HG03378 (cell line): ENCODE data around the gene GALK2.
A peak's percentile ranks its signal among the peaks of the same experiment; 100 is the strongest.
"Not testable (repeated sequence)": the region's sequence is repeated elsewhere in the genome, so short reads cannot be mapped to it uniquely, and the experiment has no call there.

Source experiments
- ATAC-seq: cut with Tn5 transposase; IDR thresholded peaks from one replicate; pipeline ENCODE4 v1.9.1; 2021; ENCODE audit warnings: mild to moderate bottlenecking, moderate library complexity; ENCODE audit not compliant: unreplicated experiment

The GALK2 gene

DNA sequence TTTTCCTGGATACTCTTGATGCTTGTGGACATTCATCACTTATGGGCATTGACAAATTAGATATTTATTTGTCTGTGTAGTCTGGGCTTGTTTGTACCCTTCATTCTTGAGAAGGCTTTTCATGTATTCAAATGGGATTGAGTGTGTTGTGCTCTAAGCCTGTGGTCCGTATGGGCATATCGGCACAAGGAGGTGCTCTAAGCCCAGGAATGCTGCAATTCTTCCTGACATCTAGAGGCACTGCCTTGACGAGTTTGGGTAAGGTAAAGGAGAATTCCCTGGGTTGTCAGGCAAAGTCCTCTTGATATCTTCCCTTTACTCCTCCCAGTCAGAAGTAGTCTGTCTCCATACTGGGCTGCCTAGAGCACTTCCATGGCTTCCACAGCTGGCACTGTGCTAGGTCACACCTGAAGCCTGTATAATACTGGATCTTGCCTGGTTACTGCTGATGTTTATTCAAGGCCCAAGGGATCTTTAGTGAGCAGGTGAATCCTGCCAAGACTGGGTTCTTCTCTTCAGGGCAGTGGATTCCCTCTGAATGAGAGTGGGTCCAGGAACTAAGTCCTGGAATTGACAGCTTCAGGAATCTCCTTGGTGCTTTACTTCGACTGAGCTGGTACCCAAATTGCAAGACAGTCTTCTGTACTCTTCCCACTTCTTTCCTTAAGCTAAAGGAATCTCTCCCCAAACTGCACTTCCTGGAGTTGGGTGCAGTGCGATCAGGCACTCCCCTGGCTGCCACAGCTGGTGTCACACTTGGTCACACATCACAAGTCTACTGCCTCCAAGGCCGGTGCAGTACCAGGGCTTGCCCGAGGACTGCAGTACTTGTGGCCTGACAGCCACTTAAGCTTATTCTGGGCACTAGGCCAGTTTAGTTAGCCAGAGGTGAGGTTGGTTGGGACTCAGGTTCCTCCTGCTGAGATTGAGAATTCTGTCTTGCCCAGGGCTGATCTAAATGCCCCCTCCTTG is 46.0 kb downstream of the GALK2 start:
- ATAC-seq = peak; percentile 99

DNA sequence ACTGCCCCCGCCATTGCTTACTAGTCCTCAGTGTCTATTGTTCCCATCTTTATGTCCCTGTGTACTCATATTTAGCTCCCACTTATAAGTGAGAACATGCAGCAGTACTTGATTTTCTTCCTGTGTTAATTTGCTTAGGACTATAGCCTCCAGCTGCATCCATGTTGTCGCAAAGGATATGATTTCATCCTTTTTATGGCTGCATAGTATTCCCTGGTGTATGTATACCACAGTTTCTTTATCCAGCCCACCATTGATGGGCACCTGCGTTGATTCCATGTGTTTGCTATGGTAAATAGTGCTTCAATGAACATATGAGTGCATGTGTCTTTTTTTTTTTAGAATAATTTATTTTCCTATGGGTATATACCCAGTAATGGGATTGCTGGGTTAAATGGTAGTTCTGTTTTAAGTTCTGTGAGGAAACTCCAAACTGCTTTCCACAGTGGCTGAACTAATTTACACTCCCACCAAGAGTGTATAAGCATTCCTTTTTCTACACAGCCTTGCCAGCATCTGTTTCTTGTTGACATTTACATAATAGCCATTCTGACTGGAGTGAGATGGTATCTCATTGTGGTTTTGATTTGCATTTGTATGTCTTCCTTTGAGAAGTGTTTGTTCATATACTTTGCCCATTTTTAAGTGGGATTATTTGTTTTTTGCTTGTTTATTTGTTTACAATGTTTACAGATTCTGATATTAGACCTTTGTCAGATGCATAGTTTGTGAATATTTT is 53.7 kb downstream of the GALK2 start:
- no peak for ATAC-seq

GRCh38 chr15:49225572-49226281 is 55.7 kb downstream of the GALK2 start:
- no peak for ATAC-seq

DNA sequence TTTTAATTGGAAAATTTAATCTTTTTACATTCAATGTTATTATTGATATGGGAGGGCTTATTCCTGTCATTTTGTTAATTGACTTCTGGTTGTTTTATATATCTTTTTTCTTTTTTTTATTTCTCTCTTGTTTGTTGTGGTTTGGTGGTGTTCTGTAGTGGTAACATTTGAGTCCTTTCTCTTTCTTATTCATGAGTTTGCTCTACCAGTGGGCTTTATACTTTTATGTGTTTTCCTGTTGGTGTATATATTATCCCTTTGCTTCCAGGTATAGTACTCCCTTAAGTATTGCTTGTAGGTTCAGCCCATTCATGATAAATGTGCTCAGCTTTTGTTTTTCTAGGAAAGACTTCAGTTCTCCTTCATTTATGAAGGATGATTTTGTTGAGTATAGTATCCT is 57.6 kb downstream of the GALK2 start:
- ATAC-seq = no peak

- ATAC-seq = no peak
These were observed 59.9 kb downstream of the GALK2 start for GRCh38 chr15:49229922-49230321.

DNA sequence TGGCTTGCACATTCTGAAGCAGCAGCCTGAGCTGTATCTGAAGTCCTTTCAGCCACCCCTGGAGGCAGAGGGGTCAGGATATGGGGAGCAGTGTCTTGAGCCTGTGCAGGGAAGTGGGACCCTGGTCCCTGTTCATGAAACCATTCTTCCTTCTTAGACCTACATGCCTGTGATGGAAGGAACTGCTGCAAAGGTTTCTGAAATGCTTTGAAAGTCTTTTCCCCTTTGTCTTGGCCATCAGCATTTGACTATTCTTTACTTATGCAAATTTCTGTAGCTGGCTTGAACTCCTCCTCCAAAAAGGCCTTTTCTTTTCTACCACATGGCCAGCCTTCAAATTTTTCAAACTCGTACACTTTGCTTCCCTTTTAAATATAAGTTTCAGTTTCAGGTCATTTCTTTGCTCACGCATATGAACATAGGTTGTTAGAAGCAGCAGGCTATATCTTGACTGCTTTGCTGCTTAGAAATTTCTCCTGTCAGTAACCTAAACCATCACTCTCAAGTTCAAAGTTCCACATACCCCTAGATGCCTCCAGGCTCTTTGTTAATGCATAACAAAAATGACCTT is 62.3 kb downstream of the GALK2 start:
- no peak for ATAC-seq

DNA sequence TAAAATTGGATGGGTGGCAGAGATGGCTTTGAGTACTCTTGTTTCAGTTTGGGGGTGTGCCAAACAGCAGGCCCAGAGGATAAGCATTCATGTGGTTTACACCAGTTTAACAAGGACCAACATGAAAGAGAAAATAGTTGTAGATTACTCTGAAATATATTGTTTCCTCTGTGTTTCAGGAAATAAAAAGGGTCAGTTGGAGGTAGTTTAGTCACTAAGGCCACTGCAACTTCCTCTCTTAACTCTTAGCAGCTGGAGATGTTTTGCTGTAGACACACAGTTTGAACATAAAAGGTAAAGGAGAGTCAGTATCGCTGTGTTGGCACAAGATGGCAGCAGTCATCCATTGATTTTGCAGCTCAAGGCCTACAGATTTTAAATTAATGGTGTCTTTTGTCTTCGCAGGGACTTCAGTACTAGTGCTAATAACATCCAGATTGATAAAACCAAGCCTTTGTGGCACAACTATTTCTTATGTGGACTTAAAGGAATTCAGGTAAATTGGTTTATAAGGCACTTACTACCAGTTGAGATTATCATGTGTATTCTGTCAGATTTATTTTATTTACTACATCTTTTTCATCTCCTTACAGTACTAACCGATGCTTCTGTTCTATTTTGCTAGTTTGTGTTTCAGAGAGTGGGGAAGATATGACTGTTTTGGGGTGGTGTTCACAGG is 65.5 kb downstream of the GALK2 start:
- ATAC-seq = peak; percentile 93

DNA sequence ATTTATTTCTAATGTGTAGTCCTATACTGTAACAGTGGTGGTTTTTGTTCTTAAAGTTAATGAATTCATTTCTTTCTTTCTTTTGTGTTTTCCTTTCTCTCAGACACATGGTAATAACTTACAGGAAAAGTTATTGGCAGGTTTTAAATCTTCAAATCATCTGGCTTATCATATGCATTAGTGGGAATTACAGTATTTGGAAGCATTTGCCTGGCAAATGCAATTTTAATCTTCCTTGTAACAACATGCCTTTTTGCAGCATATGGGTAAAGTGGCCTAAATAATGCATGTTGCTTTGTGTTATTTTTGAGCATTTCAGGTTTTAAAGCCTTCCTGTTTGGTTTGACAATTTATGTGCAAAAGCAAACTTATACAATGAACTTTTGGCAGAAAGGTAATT is 66.8 kb downstream of the GALK2 start:
- no peak for ATAC-seq

DNA sequence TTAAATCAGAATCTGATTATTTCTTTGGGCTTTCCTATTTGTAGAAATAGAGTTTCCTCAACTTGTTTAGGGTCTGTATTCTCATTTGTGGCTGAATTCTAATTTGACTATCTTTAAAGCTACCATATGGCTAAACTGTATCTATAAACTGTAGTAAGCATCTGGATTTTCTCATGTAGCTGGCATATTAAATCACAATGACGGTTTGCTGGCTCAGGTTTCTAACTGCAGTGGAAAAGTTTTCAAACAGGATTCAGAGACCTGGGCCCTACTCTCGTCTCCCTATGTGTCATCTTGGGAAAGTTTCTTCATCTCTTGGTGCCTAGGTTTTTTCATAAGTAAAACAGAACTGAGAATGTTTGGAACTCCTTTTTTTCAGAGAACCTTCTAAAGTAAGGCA is 68.3 kb downstream of the GALK2 start:
- ATAC-seq = no peak

DNA sequence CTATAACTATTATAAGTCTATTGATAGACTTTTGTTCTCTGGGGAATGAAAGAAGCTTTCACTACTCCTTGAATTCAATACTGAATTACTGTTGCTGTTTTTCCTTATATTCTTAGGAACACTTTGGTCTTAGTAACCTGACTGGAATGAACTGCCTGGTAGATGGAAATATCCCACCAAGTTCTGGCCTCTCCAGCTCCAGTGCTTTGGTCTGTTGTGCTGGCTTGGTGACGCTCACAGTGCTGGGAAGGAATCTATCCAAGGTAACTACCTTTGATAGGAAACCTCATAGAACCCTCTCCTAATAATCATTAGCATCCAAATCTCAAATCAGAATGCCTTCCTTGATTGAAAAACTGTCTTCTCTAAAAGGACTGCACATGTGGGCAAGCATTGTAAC is 69.1 kb downstream of the GALK2 start:
- no peak for ATAC-seq

- no peak for ATAC-seq
These were observed 72.8 kb downstream of the GALK2 start for GRCh38 chr15:49242820-49243219.

GRCh38 chr15:49247556-49248110 is 77.6 kb downstream of the GALK2 start:
- ATAC-seq = no peak

DNA sequence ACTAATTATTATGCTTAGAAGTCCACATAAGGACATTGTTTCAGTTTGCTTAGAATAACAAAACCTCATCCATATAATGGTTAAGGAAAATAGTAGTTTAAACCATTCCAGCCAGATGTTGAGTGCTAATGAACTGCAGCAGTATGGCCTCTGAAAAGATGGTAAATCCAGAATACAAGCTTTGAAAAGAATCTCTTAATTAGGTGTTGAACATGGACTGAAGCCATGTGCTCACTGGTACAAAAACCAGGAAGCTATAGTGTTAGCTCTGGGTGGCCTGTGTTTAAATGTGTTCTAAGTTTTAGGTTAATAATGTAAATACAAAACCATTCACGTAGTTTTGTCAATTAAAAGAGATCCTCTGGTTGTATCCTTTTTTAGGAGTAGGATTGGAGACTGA is 78.2 kb downstream of the GALK2 start:
- ATAC-seq = no peak

- no peak for ATAC-seq
These were observed 86.1 kb downstream of the GALK2 start for GRCh38 chr15:49255966-49256759.

DNA sequence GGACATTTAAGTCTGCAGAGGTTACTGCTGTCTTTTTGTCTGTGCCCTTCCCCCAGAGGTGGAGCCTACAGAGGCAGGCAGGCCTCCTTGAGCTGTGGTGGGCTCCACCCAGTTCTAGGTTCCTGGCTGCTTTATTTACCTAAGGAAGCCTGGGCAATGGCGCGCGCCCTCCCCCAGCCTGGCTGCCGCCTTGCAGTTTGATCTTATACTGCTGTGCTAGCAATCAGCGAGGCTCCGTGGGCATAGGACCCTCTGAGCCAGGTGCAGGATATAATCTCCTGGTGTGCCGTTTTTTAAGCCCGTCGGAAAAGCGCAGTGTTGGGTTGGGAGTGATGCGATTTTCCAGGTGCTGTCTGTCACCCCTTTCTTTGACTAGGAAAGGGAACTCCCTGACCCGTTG is 95.1 kb downstream of the GALK2 start:
- ATAC-seq = not testable (repeated sequence)

DNA sequence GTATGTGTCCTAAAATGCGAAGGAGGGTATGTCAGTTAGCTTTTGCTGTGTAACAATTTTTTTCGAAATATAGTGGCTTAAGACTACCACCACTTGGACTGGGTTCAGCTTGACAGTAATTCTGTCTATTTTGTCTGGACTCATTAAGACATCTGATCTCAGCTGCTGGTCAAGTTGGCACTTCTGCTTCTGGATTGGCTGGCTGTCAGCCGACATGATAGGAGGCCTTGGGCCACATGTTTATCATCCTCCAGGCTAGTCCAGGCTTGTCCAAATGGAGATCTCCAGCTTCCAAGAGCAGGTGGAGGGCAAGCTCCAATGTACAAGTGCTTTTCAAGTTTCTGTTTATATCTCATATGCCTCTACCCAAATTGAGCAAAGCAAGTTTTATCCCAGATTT is 95.9 kb downstream of the GALK2 start:
- ATAC-seq = no peak

GRCh38 chr15:49270541-49271421 is 100.7 kb downstream of the GALK2 start:
- ATAC-seq = no peak

GRCh38 chr15:49273734-49274318 is 103.8 kb downstream of the GALK2 start:
- no peak for ATAC-seq
